Activated naive CD4-positive, alpha-beta T cell treated with anti-CD3 and anti-CD28 coated beads for 36 hours (primary cell): Measurements from ENCODE around the gene CTBS. TPM values are rescaled to one million over a fixed set of nuclear protein-coding genes. Genes with fewer than 3 reads are reported as not detected.
"Not testable (repeated sequence)": the region's sequence is repeated elsewhere in the genome, so short reads cannot be mapped to it uniquely, and the experiment has no call there.

Source experiments
- CTCF ChIA-PET: fragments of 350-600 bp; sonication (Branson Sonifier 250); formaldehyde crosslinking; loops from one replicate; lab custom pipeline; 2021; ENCODE audit warnings: antibody characterized with exemption; lab: Charles Lee
- DNase-seq: peaks from one replicate; pipeline ENCODE4 v3.0.0-alpha.2; 2020
- H3K27ac Mint-ChIP-seq: one replicate; pipeline ENCODE4 v1.8.0; 2021; ENCODE audit warnings: mild to moderate bottlenecking, mixed read lengths
- H3K27me3 Mint-ChIP-seq: one replicate; pipeline ENCODE4 v1.8.0; 2021; ENCODE audit warnings: low read depth, mixed read lengths
- H3K36me3 Mint-ChIP-seq: one replicate; pipeline ENCODE4 v1.8.0; 2021; ENCODE audit warnings: low read depth, mixed read lengths
- H3K4me1 Mint-ChIP-seq: one replicate; pipeline ENCODE4 v1.8.0; 2021; ENCODE audit warnings: low read depth, mixed read lengths
- H3K4me3 Mint-ChIP-seq: one replicate; pipeline ENCODE4 v1.8.0; 2021; ENCODE audit warnings: mild to moderate bottlenecking, moderate library complexity, mixed read lengths
- H3K9me3 Mint-ChIP-seq: one replicate; pipeline ENCODE4 v1.8.0; 2021; ENCODE audit warnings: mixed read lengths
- intact Hi-C: fragments of 100-400 bp; cut with micrococcal nuclease; formaldehyde crosslinking; loops from one replicate; pipeline ENCODE4 v1.15.1; 2023
- total RNA-seq, 2 experiments: library from RNA; stranded (reverse); gene quantifications; one replicate each; pipeline ENCODE4 v1.2.3, GENCODE V29; 2021

Gene CTBS
- total RNA-seq, 2 experiments from 2014 or later, result 21.1 to 21.2 TPM

DNA sequence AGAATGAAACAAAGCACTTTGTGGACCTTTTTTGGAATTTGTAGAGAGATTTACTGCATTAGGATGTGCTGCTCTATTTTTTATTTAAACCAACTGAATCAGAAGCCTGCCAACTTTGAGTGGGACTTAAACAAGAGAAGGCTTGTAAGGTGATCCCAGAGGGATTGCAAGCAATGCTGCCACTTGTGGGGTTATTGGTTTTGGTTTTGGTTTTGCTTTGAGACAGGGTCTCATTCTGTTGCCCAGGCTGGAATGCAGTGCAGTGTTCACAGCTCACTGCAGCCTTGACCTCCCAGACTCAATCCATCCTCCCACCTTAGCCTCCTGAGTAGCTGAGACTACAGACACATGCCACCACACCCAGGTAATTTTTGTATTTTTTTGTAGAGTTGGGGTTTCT lies 35.6 kb downstream of the CTBS start:
- DNase-seq, result no peak
- Mint-ChIP-seq H3K9me3 (no peaks in the 10 kb centered on the region), H3K36me3 (peaks cover 5% of the 10 kb centered on the region), H3K27ac (no peak overlapping the region), H3K27me3 (no peaks in the 10 kb centered on the region), H3K4me1 (peaks cover 12% of the 10 kb centered on the region), H3K4me3 (no peak overlapping the region)
- CTCF ChIA-PET, result no interaction called here
- intact Hi-C loops, result loop anchor here (10.0 kb wide), 1 partner anchor 604 kb away; no protein-coding TSS in a partner anchor

GRCh38 chr1:84525779-84526178 lies 48.5 kb downstream of the CTBS start:
- Mint-ChIP-seq H3K27ac (no peak overlapping the region), H3K4me1 (no peaks in the 10 kb centered on the region), H3K9me3 (peaks cover 2% of the 10 kb centered on the region), H3K36me3 (peaks cover 3% of the 10 kb centered on the region), H3K27me3 (no peaks in the 10 kb centered on the region), H3K4me3 (no peak overlapping the region)
- intact Hi-C loops, result no loop called here
- CTCF ChIA-PET, result no interaction called here
- no peak for DNase-seq

DNA sequence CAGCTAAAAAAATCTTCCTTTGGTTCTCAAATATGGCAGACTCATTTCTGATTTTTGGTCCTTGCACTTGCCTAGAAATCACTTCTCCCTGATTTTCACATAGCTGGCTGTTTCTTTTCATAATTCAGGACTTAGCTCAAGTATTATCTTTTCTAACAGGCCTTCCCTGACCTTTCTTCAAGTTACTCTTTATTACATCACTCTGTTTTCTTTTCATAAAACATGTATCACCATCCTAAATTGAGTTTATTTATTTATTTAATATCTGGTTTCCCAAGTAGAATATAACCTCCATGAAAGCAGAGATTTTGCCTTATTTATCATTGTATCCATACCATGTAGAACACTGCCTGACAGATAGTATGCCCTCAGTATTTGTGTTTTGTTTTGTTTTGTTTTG lies 49.6 kb downstream of the CTBS start:
- CTCF ChIA-PET, result no interaction called here

GRCh38 chr1:84510668-84511067 lies 63.6 kb downstream of the CTBS start:
- Mint-ChIP-seq H3K27ac (no peak overlapping the region), H3K4me1 (no peaks in the 10 kb centered on the region), H3K36me3 (peaks cover 7% of the 10 kb centered on the region), H3K27me3 (no peaks in the 10 kb centered on the region), H3K9me3 (peaks cover 16% of the 10 kb centered on the region), H3K4me3 (no peak overlapping the region)
- DNase-seq, result no peak
- CTCF ChIA-PET, result interaction anchor here (0.8 kb wide), 1 partner anchor 110 kb away, joined by 3 read pairs; no protein-coding TSS in a partner anchor
- intact Hi-C loops, result no loop called here

More for the DNA sequence above, 49.6 kb downstream of the CTBS start:
- peaks cover 2% of the 10 kb centered on the region for H3K9me3 Mint-ChIP-seq
- H3K27ac Mint-ChIP-seq, result no peak overlapping the region
- intact Hi-C loops, result no loop called here
- peaks cover 3% of the 10 kb centered on the region for H3K36me3 Mint-ChIP-seq
- H3K27me3 Mint-ChIP-seq, result no peaks in the 10 kb centered on the region
- no peaks in the 10 kb centered on the region for H3K4me1 Mint-ChIP-seq
- no peak overlapping the region for H3K4me3 Mint-ChIP-seq
- no peak for DNase-seq

GRCh38 chr1:84510165-84510564 lies 64.1 kb downstream of the CTBS start:
- no peaks in the 10 kb centered on the region for H3K4me1 Mint-ChIP-seq
- no peaks in the 10 kb centered on the region for H3K27me3 Mint-ChIP-seq
- intact Hi-C loops, result no loop called here
- CTCF ChIA-PET, result interaction anchor here (0.8 kb wide), 1 partner anchor 111 kb away, joined by 3 read pairs; no protein-coding TSS in a partner anchor
- no peak overlapping the region for H3K27ac Mint-ChIP-seq
- no peak for DNase-seq
- H3K36me3 Mint-ChIP-seq, result peaks cover 11% of the 10 kb centered on the region
- peaks cover 16% of the 10 kb centered on the region for H3K9me3 Mint-ChIP-seq
- H3K4me3 Mint-ChIP-seq, result no peak overlapping the region

- H3K9me3 Mint-ChIP-seq, result peaks cover 16% of the 10 kb centered on the region
- H3K36me3 Mint-ChIP-seq, result peaks cover 15% of the 10 kb centered on the region
- CTCF ChIA-PET, result interaction anchor here (0.6 to 0.7 kb wide), 2 partner anchors 52 to 113 kb away, joined by 3 to 4 read pairs; no protein-coding TSS in a partner anchor
- H3K27ac Mint-ChIP-seq, result no peak overlapping the region
- no peak overlapping the region for H3K4me3 Mint-ChIP-seq
- no peaks in the 10 kb centered on the region for H3K27me3 Mint-ChIP-seq
- intact Hi-C loops, result loop anchor here (5.0 to 10.0 kb wide), 2 partner anchors 486 to 693 kb away; partner anchors contain the start of genes MCOLN2 and SYDE2
- no peak for DNase-seq
- H3K4me1 Mint-ChIP-seq, result peaks cover 8% of the 10 kb centered on the region
These were observed 65.2 kb downstream of the CTBS start for GRCh38 chr1:84509029-84509428.

DNA sequence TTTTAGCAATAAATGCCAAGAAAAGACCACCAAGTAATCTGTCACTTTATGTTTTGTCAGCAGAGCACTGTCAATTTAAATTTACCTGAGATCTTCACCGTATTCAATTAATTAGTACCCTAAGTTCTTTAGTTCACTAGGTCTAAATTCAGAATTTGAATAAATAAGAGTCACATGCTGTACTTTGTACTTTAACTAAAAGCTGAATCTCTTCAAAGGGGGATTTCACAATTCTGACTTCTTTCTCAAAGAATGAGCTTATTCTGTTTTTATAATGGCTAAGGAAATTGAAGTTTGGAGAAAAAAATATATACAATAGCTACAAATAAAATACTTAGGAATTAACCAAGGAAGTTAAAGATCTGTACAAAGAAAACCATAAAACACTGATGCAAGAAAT lies 65.7 kb downstream of the CTBS start:
- H3K4me3 Mint-ChIP-seq, result no peak overlapping the region
- CTCF ChIA-PET, result interaction anchor here (0.6 to 0.7 kb wide), 2 partner anchors 52 to 63 kb away, joined by 3 read pairs; no protein-coding TSS in a partner anchor
- H3K36me3 Mint-ChIP-seq, result peaks cover 15% of the 10 kb centered on the region
- H3K27ac Mint-ChIP-seq, result no peak overlapping the region
- no peaks in the 10 kb centered on the region for H3K27me3 Mint-ChIP-seq
- no peak for DNase-seq
- peaks cover 16% of the 10 kb centered on the region for H3K9me3 Mint-ChIP-seq
- intact Hi-C loops, result loop anchor here (5.0 to 10.0 kb wide), 2 partner anchors 486 to 694 kb away; partner anchors contain the start of genes MCOLN2 and SYDE2
- peaks cover 13% of the 10 kb centered on the region for H3K4me1 Mint-ChIP-seq

DNA sequence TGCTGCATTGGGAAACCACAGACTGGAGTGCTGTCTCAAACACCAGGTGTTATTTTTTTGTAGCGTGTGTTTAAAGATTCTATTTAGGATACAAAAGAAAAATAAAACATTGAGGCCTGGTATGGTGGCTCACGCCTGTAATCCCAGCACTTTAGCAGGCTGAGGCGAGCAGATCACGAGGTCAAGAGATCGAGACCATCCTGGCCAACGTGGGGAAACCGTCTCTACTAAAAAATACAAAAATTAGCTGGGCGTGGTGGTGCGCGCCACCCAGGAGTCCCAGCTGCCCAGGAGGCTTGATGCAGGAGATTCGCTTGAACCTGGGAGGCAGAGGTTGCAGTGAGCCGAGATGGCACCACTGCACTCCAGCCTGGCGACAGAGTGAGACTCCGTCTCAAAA lies 66.4 kb downstream of the CTBS start:
- H3K4me3 Mint-ChIP-seq, DNase-seq, H3K27ac Mint-ChIP-seq, H3K27me3 Mint-ChIP-seq, CTCF ChIA-PET: not testable (repeated sequence)
- Mint-ChIP-seq H3K4me1 (peaks cover 20% of the 10 kb centered on the region), H3K36me3 (peaks cover 20% of the 10 kb centered on the region), H3K9me3 (peaks cover 16% of the 10 kb centered on the region)
- intact Hi-C loops, result loop anchor here (2.0 to 10.0 kb wide), 4 partner anchors 73 to 694 kb away; partner anchors contain the start of genes MCOLN2 and SYDE2

GRCh38 chr1:84506729-84507453 lies 67.3 kb downstream of the CTBS start:
- Mint-ChIP-seq H3K4me1 (peaks cover 20% of the 10 kb centered on the region), H3K27ac (peak overlapping the region; percentile 95), H3K4me3 (peak overlapping the region; percentile 100), H3K9me3 (peaks cover 16% of the 10 kb centered on the region), H3K27me3 (no peaks in the 10 kb centered on the region), H3K36me3 (peaks cover 22% of the 10 kb centered on the region)
- CTCF ChIA-PET, result interaction anchor here (0.5 to 1.9 kb wide), 8 partner anchors 16 to 438 kb away, joined by 3 to 7 read pairs (median 4); no protein-coding TSS in a partner anchor
- DNase-seq, result no peak
- intact Hi-C loops, result loop anchor here (1.0 to 10.0 kb wide), 12 partner anchors 28 to 768 kb away; partner anchors contain the start of genes MCOLN2, PRKACB, RPF1 and SSX2IP

- intact Hi-C loops, result loop anchor here (1.0 to 10.0 kb wide), 12 partner anchors 27 to 769 kb away; partner anchors contain the start of genes MCOLN2, PRKACB, RPF1 and SSX2IP
- Mint-ChIP-seq H3K36me3 (peaks cover 25% of the 10 kb centered on the region), H3K4me3 (peak within 1 kb of the TSS; percentile 100), H3K27ac (peak within 1 kb of the TSS; percentile 98), H3K9me3 (peaks cover 16% of the 10 kb centered on the region), H3K27me3 (no peaks in the 10 kb centered on the region), H3K4me1 (peaks cover 27% of the 10 kb centered on the region)
- peak; percentile 97 for DNase-seq
- CTCF ChIA-PET, result interaction anchor here (1.1 to 1.9 kb wide), 8 partner anchors 17 to 439 kb away, joined by 3 to 7 read pairs (median 4); no protein-coding TSS in a partner anchor
These were observed 68.1 kb downstream of the CTBS start, which contains the start of the genes GNG5 and SPATA1 for GRCh38 chr1:84506002-84506728. Gene GNG5 (minus strand): TSS chr1:84506581. CDS start chr1:84506091, 490 bp downstream. Gene SPATA1 (plus strand): TSS chr1:84506386. CDS start chr1:84516360, 9,974 bp downstream.

- peak overlapping the region; percentile 100 for H3K4me3 Mint-ChIP-seq
- intact Hi-C loops, result loop anchor here (1.0 to 10.0 kb wide), 13 partner anchors 26 to 770 kb away; partner anchors contain the start of genes MCOLN2, PRKACB, RPF1 and SSX2IP
- H3K27ac Mint-ChIP-seq, result peak overlapping the region; percentile 98
- peaks cover 30% of the 10 kb centered on the region for H3K4me1 Mint-ChIP-seq
- H3K27me3 Mint-ChIP-seq, result no peaks in the 10 kb centered on the region
- DNase-seq, result peak; percentile 31
- CTCF ChIA-PET, result interaction anchor here (1.1 to 1.9 kb wide), 7 partner anchors 17 to 439 kb away, joined by 3 to 7 read pairs (median 4); no protein-coding TSS in a partner anchor
- H3K36me3 Mint-ChIP-seq, result peaks cover 23% of the 10 kb centered on the region
- H3K9me3 Mint-ChIP-seq, result peaks cover 14% of the 10 kb centered on the region
These were observed 68.7 kb downstream of the CTBS start for GRCh38 chr1:84505493-84506001.
